Measurements from ENCODE around the gene CIAO3. TPM values are rescaled to one million over a fixed set of nuclear protein-coding genes. Genes with fewer than 3 reads are reported as not detected.

The CIAO3 gene
- 95.2 TPM for polyA plus RNA-seq (2012; ENCODE audit: insufficient read depth, insufficient read length, low read depth)

GRCh38 chr16:740764-741505 lies at the start of gene CIAO3:
TSS of gene CIAO3 (minus strand) at chr16:740997. CDS start at chr16:740985, 12 bp downstream.
- DNase-seq, result peak; percentile 93
- Histone ChIP-seq H3K4me3 (ENCODE audit: low read depth, low read length) (peak within 1 kb of the TSS; percentile 78), H3K27me3 (no peaks in the 10 kb centered on the region), H3K9me3 (no peaks in the 10 kb centered on the region), H3K36me3 (peaks cover 30% of the 10 kb centered on the region), H3K4me1 (no peaks in the 10 kb centered on the region; the same call in 1 of the 2 replicates)
- TF ChIP-seq CTCF (IDR thresholded peaks at IDR 0.05; ENCODE audit: low read depth, low read length), result peak; percentile 69

- no peaks in the 10 kb centered on the region for H3K27me3 ChIP-seq
- no peak for TF ChIP-seq CTCF (IDR thresholded peaks at IDR 0.05; ENCODE audit: low read depth, low read length)
- DNase-seq, result no peak
- no peaks in the 10 kb centered on the region for H3K9me3 ChIP-seq
- H3K4me1 ChIP-seq, result no peaks in the 10 kb centered on the region
- H3K36me3 ChIP-seq, result peaks cover 38% of the 10 kb centered on the region
- no peak overlapping the region for H3K4me3 ChIP-seq (ENCODE audit: low read depth, low read length)
Observed at GRCh38 chr16:790086-790485, 49.3 kb upstream of the CIAO3 start.

- Histone ChIP-seq H3K27me3 (no peaks in the 10 kb centered on the region), H3K4me3 (ENCODE audit: low read depth, low read length) (peak overlapping the region; percentile 71), H3K9me3 (no peaks in the 10 kb centered on the region), H3K4me1 (no peaks in the 10 kb centered on the region), H3K36me3 (peaks cover 43% of the 10 kb centered on the region)
- TF ChIP-seq CTCF (IDR thresholded peaks at IDR 0.05; ENCODE audit: low read depth, low read length), result no peak
- DNase-seq, result no peak
Observed at GRCh38 chr16:789191-789850, 48.5 kb upstream of the CIAO3 start.

- Histone ChIP-seq H3K9me3 (no peaks in the 10 kb centered on the region), H3K36me3 (peaks cover 43% of the 10 kb centered on the region), H3K4me3 (ENCODE audit: low read depth, low read length) (peak within 1 kb of the TSS; percentile 90), H3K27me3 (no peaks in the 10 kb centered on the region), H3K4me1 (peaks cover 3% of the 10 kb centered on the region; the same call in 1 of the 2 replicates)
- no peak for TF ChIP-seq CTCF (IDR thresholded peaks at IDR 0.05; ENCODE audit: low read depth, low read length)
- peak; percentile 94 for DNase-seq
Observed at GRCh38 chr16:788399-789126, 47.8 kb upstream of the CIAO3 start, which contains the start of gene CHTF18. TSS of gene CHTF18 (plus strand) at chr16:788620. CDS start at chr16:788685, 65 bp downstream.

- DNase-seq, result no peak
- no peak for TF ChIP-seq CTCF (IDR thresholded peaks at IDR 0.05; ENCODE audit: low read depth, low read length)
- no peaks in the 10 kb centered on the region for H3K9me3 ChIP-seq
- peaks cover 38% of the 10 kb centered on the region for H3K36me3 ChIP-seq
- H3K27me3 ChIP-seq, result no peaks in the 10 kb centered on the region
- H3K4me1 ChIP-seq, result peaks cover 7% of the 10 kb centered on the region
- peak within 1 kb of the TSS; percentile 90 for H3K4me3 ChIP-seq (ENCODE audit: low read depth, low read length)
Observed at GRCh38 chr16:787978-788398, 47.2 kb upstream of the CIAO3 start, which contains the start of gene RPUSD1. TSS of gene RPUSD1 (minus strand) at chr16:788381. CDS start at chr16:787737, 644 bp downstream.

Measured in BE2C (cell line).